Smooth muscle cell (in vitro differentiated cells): Measurements from ENCODE around the gene IMP3. TPM values are rescaled to one million over a fixed set of nuclear protein-coding genes. Genes with fewer than 3 reads are reported as not detected.

Source experiments
- DNase-seq: peaks from one replicate; lab custom pipeline; 2025; ENCODE audit not compliant: unreplicated experiment; lab: John Stamatoyannopoulos, UW
- H2AFZ ChIP-seq: fragments of 200-600 bp; sonication (generic); 2 replicates; pipeline ENCODE4 v1.6.0; 2016; ENCODE audit warnings: antibody characterized with exemption, low read depth, mild to moderate bottlenecking
- H3F3A ChIP-seq: fragments of 200-600 bp; sonication (generic); 2 replicates; pipeline ENCODE4 v1.6.0; 2017; ENCODE audit warnings: antibody characterized with exemption, low read depth
- H3K27ac ChIP-seq: fragments of 200-600 bp; sonication (generic); 2 replicates; pipeline ENCODE4 v1.5.1; 2016; ENCODE audit warnings: low read depth, mild to moderate bottlenecking
- H3K27me3 ChIP-seq: fragments of 200-600 bp; sonication (generic); 2 replicates; pipeline ENCODE4 v1.6.1; 2016; ENCODE audit warnings: low read depth, mild to moderate bottlenecking
- H3K36me3 ChIP-seq: fragments of 200-600 bp; sonication (generic); 2 replicates; pipeline ENCODE4 v1.5.1; 2016; ENCODE audit warnings: low read depth
- H3K4me1 ChIP-seq: fragments of 200-600 bp; sonication (generic); 2 replicates; pipeline ENCODE4 v1.5.1; 2016; ENCODE audit warnings: low read depth
- H3K4me2 ChIP-seq: fragments of 200-600 bp; sonication (generic); 2 replicates; pipeline ENCODE4 v1.6.0; 2016; ENCODE audit warnings: mild to moderate bottlenecking
- H3K4me3 ChIP-seq: fragments of 200-600 bp; sonication (generic); 2 replicates; pipeline ENCODE4 v1.5.1; 2016; ENCODE audit warnings: mild to moderate bottlenecking
- H3K79me2 ChIP-seq: fragments of 200-600 bp; sonication (generic); 2 replicates; pipeline ENCODE4 v1.6.0; 2016; ENCODE audit warnings: low read depth, mild to moderate bottlenecking
- H3K9ac ChIP-seq: fragments of 200-600 bp; sonication (generic); 2 replicates; pipeline ENCODE4 v1.6.0; 2016; ENCODE audit warnings: low read depth
- H3K9me3 ChIP-seq: fragments of 200-600 bp; sonication (generic); replicated peaks from 2 replicates; pipeline ENCODE4 v1.5.1; 2016; ENCODE audit warnings: low read depth
- H4K20me1 ChIP-seq: fragments of 200-600 bp; sonication (generic); 2 replicates; pipeline ENCODE4 v1.6.0; 2016; ENCODE audit warnings: low read depth
- WGBS: methylation state at CpG from one replicate; pipeline ENCODE4 v1.1.7; 2016; ENCODE audit warnings: low lambda C conversion rate; 5-methylcytosine and 5-hydroxymethylcytosine counted together
- polyA plus RNA-seq: library from polyadenylated mRNA; unstranded; fragments of >200 nt; fragmentation: Nextera tagmentation; extraction: Ambion mirVana; gene quantifications from 2 replicates; pipeline ENCODE4 v1.2.1, GENCODE V29; 2016
- total RNA-seq: library from RNA; depleted of rRNA; stranded (reverse); fragments of >200 nt; gene quantifications from 2 replicates; pipeline ENCODE4 v1.2.3, GENCODE V29; 2014
- TF ChIP-seq, protein P1 (sequence below): fragments of 200-600 bp; sonication (generic); IDR thresholded peaks from 2 replicates; pipeline ENCODE4 v1.5.1; 2017; ENCODE audit warnings: borderline replicate concordance, mild to moderate bottlenecking, antibody characterized with exemption; ENCODE audit not compliant: insufficient read depth, poor library complexity, severe bottlenecking

IMP3 gene
- total and polyA plus RNA-seq, 2 experiments from 2014 or later, result 54.1 to 56.7 TPM

DNA sequence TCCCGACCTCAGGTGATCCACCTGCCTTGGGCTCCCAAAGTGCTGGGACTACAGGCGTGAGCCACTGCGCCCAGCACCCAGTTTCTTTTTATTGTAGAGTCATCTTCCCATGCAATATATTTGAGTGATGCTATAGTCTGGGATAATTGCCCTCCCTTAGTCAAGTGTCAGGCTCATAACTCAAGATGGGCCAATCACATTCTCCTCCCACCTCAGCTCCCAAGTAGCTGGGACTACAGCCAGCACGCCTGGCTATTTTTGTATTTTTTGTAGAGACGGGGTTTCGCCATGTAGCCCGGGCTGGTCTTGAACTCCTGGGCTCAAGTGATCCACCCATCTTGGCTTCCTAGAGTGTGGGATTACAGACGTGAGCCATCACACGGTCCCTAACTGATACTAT, 45.7 kb downstream of the IMP3 start:
- no peaks in the 10 kb centered on the region for H4K20me1 ChIP-seq
- DNase-seq, result no peak
- H3K4me1 ChIP-seq, result no peaks in the 10 kb centered on the region
- no peak overlapping the region for H3K27ac ChIP-seq
- TF ChIP-seq, protein P1, sequence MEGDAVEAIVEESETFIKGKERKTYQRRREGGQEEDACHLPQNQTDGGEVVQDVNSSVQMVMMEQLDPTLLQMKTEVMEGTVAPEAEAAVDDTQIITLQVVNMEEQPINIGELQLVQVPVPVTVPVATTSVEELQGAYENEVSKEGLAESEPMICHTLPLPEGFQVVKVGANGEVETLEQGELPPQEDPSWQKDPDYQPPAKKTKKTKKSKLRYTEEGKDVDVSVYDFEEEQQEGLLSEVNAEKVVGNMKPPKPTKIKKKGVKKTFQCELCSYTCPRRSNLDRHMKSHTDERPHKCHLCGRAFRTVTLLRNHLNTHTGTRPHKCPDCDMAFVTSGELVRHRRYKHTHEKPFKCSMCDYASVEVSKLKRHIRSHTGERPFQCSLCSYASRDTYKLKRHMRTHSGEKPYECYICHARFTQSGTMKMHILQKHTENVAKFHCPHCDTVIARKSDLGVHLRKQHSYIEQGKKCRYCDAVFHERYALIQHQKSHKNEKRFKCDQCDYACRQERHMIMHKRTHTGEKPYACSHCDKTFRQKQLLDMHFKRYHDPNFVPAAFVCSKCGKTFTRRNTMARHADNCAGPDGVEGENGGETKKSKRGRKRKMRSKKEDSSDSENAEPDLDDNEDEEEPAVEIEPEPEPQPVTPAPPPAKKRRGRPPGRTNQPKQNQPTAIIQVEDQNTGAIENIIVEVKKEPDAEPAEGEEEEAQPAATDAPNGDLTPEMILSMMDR, result no peak
- H3K9ac ChIP-seq, result no peak overlapping the region
- H3K36me3 ChIP-seq, result no peaks in the 10 kb centered on the region
- H3K27me3 ChIP-seq, result no peaks in the 10 kb centered on the region
- no peaks in the 10 kb centered on the region for H3K79me2 ChIP-seq
- no peak overlapping the region for H2AFZ ChIP-seq
- no peaks in the 10 kb centered on the region for H3K9me3 ChIP-seq
- no peak overlapping the region for H3K4me2 ChIP-seq
- 95% methylated on average over 9 of the region's 9 CpGs for WGBS
- no peak overlapping the region for H3K4me3 ChIP-seq
- no peaks in the 10 kb centered on the region for H3F3A ChIP-seq

- no peak overlapping the region for H3K4me2 ChIP-seq
- TF ChIP-seq, protein P1, result no peak
- DNase-seq, result no peak
Observed at GRCh38 chr15:75591655-75592364, 48.2 kb downstream of the IMP3 start.

DNA sequence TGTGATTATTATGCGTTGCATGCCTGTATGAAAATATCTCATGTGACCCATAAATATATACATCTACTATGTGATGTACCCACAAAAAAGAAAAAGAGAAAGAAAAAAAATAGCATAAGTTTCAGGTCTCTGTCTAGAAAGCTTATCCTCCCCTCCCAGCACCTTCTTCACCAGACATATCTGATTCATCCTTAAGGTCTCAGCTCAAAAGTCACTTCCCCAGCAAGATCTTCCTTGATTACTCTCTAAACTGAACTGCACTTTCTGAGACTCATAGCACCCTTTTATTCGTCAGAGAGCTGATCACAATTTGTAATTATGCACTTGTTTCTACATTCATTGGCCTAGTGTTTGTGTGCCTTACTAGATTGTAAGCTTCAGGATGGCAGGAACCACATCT, 49.8 kb downstream of the IMP3 start:
- Histone ChIP-seq H3K79me2 (no peaks in the 10 kb centered on the region), H4K20me1 (no peaks in the 10 kb centered on the region), H3K9ac (no peak overlapping the region), H2AFZ (no peak overlapping the region), H3K4me1 (no peaks in the 10 kb centered on the region), H3K9me3 (no peaks in the 10 kb centered on the region), H3K27ac (no peak overlapping the region), H3K27me3 (no peaks in the 10 kb centered on the region), H3F3A (no peaks in the 10 kb centered on the region), H3K4me2 (no peak overlapping the region), H3K36me3 (no peaks in the 10 kb centered on the region), H3K4me3 (no peak overlapping the region)
- no peak for DNase-seq
- 94% methylated on average over 2 of the region's 2 CpGs for WGBS
- TF ChIP-seq, protein P1, result no peak

More at GRCh38 chr15:75591655-75592364, 48.2 kb downstream of the IMP3 start:
- 89% methylated on average over 4 of the region's 4 CpGs for WGBS
- no peaks in the 10 kb centered on the region for H4K20me1 ChIP-seq
- H3K27ac ChIP-seq, result no peak overlapping the region
- H3K4me1 ChIP-seq, result no peaks in the 10 kb centered on the region
- no peak overlapping the region for H2AFZ ChIP-seq
- H3K9ac ChIP-seq, result no peak overlapping the region
- no peaks in the 10 kb centered on the region for H3K9me3 ChIP-seq
- no peaks in the 10 kb centered on the region for H3K27me3 ChIP-seq
- H3K36me3 ChIP-seq, result no peaks in the 10 kb centered on the region
- H3F3A ChIP-seq, result no peaks in the 10 kb centered on the region
- no peak overlapping the region for H3K4me3 ChIP-seq
- H3K79me2 ChIP-seq, result no peaks in the 10 kb centered on the region

Other genes starting within 250 kb of the IMP3 start
- 25.5 and 40.7 TPM in 2 replicates for gene SIN3A, start 188.5 kb downstream of the IMP3 start, total RNA-seq
- 12.0 and 12.2 TPM in 2 replicates for gene SIN3A, start 188.5 kb downstream of the IMP3 start, polyA plus RNA-seq
- 20.3 and 24.2 TPM in 2 replicates for gene PTPN9, start 60.9 kb downstream of the IMP3 start, total RNA-seq
- gene PTPN9, start 60.9 kb downstream of the IMP3 start, polyA plus RNA-seq, result 21.6 and 23.4 TPM in 2 replicates
- gene SNUPN, start 14.5 kb downstream of the IMP3 start, total RNA-seq, result 15.2 and 20.7 TPM in 2 replicates
- 24.0 and 26.7 TPM in 2 replicates for gene SNUPN, start 14.5 kb downstream of the IMP3 start, polyA plus RNA-seq
- gene SNX33, start 7.7 kb upstream of the IMP3 start, total RNA-seq, result 9.7 and 13.6 TPM in 2 replicates
- gene SNX33, start 7.7 kb upstream of the IMP3 start, polyA plus RNA-seq, result 14.2 and 19.2 TPM in 2 replicates
- 31.1 and 35.3 TPM in 2 replicates for gene CSPG4, start 72.6 kb upstream of the IMP3 start, total RNA-seq
- 46.6 and 54.9 TPM in 2 replicates for gene CSPG4, start 72.6 kb upstream of the IMP3 start, polyA plus RNA-seq
- 44.7 and 65.1 TPM in 2 replicates for gene UBE2Q2, start 203.2 kb upstream of the IMP3 start, total RNA-seq
- 32.6 and 32.8 TPM in 2 replicates for gene UBE2Q2, start 203.2 kb upstream of the IMP3 start, polyA plus RNA-seq